Measurements from ENCODE around the gene SEC14L2. TPM values are rescaled to one million over a fixed set of nuclear protein-coding genes. Genes with fewer than 3 reads are reported as not detected.
A peak's percentile ranks its signal among the peaks of the same experiment; 100 is the strongest.

The SEC14L2 gene
- total and polyA plus RNA-seq, 2 of the 8 experiments (the other 6 are each of a cell fraction or from before 2014, with no cell fraction given): 2.8 to 3.2 TPM

DNA sequence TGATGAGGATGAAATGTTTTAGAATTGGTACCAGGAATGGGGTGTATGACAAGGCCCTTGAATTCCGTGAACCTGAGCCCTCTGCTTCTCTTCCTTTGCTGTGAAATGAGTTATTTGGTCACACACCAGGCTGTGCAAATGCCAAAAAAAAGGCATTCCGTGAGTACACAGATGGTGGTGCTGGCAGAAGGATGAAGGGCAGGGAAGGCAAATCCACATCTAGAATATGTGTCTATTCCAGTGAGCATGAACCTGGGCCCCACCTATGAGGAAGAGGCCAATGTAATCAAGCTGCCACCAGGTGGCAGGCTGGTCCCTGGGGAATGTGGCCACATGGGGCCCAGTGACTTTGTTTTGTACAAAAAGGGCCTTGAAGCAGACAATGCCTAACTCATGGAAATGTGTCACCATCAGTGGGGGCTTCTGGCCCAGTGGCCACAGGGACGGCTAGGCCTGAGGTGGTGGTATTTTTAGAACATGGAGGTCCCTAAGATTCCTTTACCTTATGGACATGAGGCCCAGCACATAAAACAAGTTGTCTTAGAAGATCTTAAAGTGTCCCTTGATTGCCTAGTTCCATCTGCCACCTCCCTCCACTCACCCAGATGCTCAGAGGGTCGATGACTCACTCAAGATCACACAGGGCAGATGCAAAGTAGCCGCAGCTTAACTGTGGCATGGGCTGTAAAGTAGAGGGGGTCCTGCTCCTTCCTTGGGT is 5.7 kb upstream of the SEC14L2 start:
- Histone ChIP-seq H2BK20ac (ENCODE audit: low read length) (peak overlapping the region; percentile 80; the same call in 1 of the 2 replicates), H4K5ac (ENCODE audit: insufficient read length, low read depth, low read length) (no peak overlapping the region), H2BK12ac (ENCODE audit: low read depth, low read length) (peak overlapping the region; percentile 18; the same call in 1 of the 2 replicates), H2AFZ (ENCODE audit: low read length) (peak overlapping the region; percentile 76; the same call in 1 of the 2 replicates), H3K79me1 (ENCODE audit: low read depth, low read length) (no peaks in the 10 kb centered on the region), H2AK5ac (ENCODE audit: low read depth, low read length) (no peak overlapping the region), H3K9ac (replicated peaks in 1 of 4; ENCODE audit: extremely low read depth in 1 of 4, low read depth in 3 of 4, low read length in 3 of 4) (no peak overlapping the region), H3K79me2 (ENCODE audit: control insufficient read depth in 1 of 2, insufficient read depth in 2 of 2, low read length in 2 of 2) (no peaks in the 10 kb centered on the region; a peak in 1 of 4 replicates), H3K4me3 (ENCODE audit: extremely low read depth in 1 of 4, insufficient read depth in 2 of 4, low read depth in 3 of 4, low read length in 4 of 4) (no peak overlapping the region), H3K18ac (ENCODE audit: extremely low read depth, low read length) (0 out of 2 replicates have a peak overlapping the region, but pooled peaks have one; percentile 0), H3K14ac (ENCODE audit: insufficient read length) (no peak overlapping the region), H2BK5ac (ENCODE audit: low read depth, low read length) (no peak overlapping the region), H3K23ac (ENCODE audit: insufficient read length) (no peak overlapping the region), H3K4me2 (ENCODE audit: insufficient read depth in 1 of 2, low read depth in 2 of 2, low read length in 2 of 2) (no peak overlapping the region), H4K91ac (replicated peaks; ENCODE audit: insufficient read length, low read length) (peak overlapping the region; percentile 49), H3K9me3 (ENCODE audit: insufficient read depth in 2 of 2, low read depth in 1 of 2, low read length in 1 of 2) (peaks cover 9% of the 10 kb centered on the region in 2 experiments), H3K4me1 (replicated peaks in 1 of 4; ENCODE audit: control insufficient read depth in 3 of 4, insufficient read depth in 4 of 4, low read length in 3 of 4) (peaks cover 0 to 9% (median 4%) of the 10 kb centered on the region in 4 experiments; a peak in 6 of 7 replicates), H3K4ac (replicated peaks; ENCODE audit: insufficient read length, low read depth, low read length) (no peak overlapping the region), H2BK120ac (replicated peaks; ENCODE audit: low read depth, low read length) (no peak overlapping the region), H4K8ac (ENCODE audit: extremely low read depth, insufficient read depth, low read length) (no peak overlapping the region), H3K27me3 (replicated peaks in 1 of 4; ENCODE audit: control insufficient read depth in 3 of 4, extremely low read depth in 1 of 4, insufficient read depth in 3 of 4, low read length in 3 of 4) (peaks cover 0 to 2% (median 1%) of the 10 kb centered on the region in 4 experiments; a peak in 2 of 7 replicates), H3K27ac (ENCODE audit: low read depth, low read length) (no peak overlapping the region), H3K23me2 (ENCODE audit: low read depth, low read length) (peaks cover 4% of the 10 kb centered on the region; the same call in 1 of the 2 replicates), H3K56ac (replicated peaks; ENCODE audit: insufficient read length, low read depth, low read length) (no peak overlapping the region), H3K36me3 (ENCODE audit: control insufficient read depth in 2 of 4, insufficient read depth in 4 of 4, low read length in 3 of 4) (no peaks in the 10 kb centered on the region), H2BK15ac (ENCODE audit: low read length) (peak overlapping the region; percentile 21; the same call in 1 of the 2 replicates), H4K20me1 (replicated peaks in 1 of 2; ENCODE audit: control insufficient read depth in 1 of 2, insufficient read depth in 2 of 2, low read length in 2 of 2) (no peaks in the 10 kb centered on the region)
- DNase-seq (ENCODE audit: low read depth in 1 of 2, low spot score in 2 of 2) (peak; percentile 54 to 71), FAIRE-seq (peak; percentile 78)
- POLR2A ChIA-PET (ENCODE audit: partially characterized antibody): interaction anchor here (0.7 to 2.1 kb wide), 5 partner anchors 11 to 34 kb away, joined by 3 to 7 read pairs (median 4); no protein-coding TSS in a partner anchor
- CTCF ChIA-PET (ENCODE audit: partially characterized antibody): interaction anchor here (0.7 to 12.0 kb wide), 18 partner anchors 10 to 201 kb away, joined by 3 to 164 read pairs (median 5); partner anchors contain the start of genes CASTOR1 and MTFP1
- WGBS, 2 experiments (ENCODE audit: extremely low coverage in 1 of 2, insufficient coverage in 1 of 2, insufficient read length in 1 of 2, insufficient replicate concordance in 2 of 2, low coverage in 1 of 2, low lambda C conversion rate in 2 of 2, missing lambda C conversion rate in 1 of 2): 82% methylated on average over 5 of the region's 5 CpGs; no CpG with 5 or more reads in 1 of the 2 experiments
- TF ChIP-seq HDAC2 (IDR thresholded peaks at IDR 0.05; ENCODE audit: borderline replicate concordance in 1 of 2, low read depth in 2 of 2, low read length in 2 of 2) (no peak), ZNF274 (IDR thresholded peaks at IDR 0.05; ENCODE audit: borderline replicate concordance, extremely low read depth, low read length) (no peak), RNF2 (IDR thresholded peaks at IDR 0.05; ENCODE audit: borderline replicate concordance, low read depth, low read length, missing control alignments, poor library complexity, severe bottlenecking) (no peak), SIN3A (conservative IDR thresholded peaks at IDR 0.05 in 1 of 2, IDR thresholded peaks at IDR 0.05 in 1 of 2; ENCODE audit: low read depth in 1 of 2, low read length in 2 of 2) (0 out of 4 replicates have a peak, but pooled peaks of 1 of the 2 experiments have one; percentile 25)
- TF ChIP-seq, protein P1, sequence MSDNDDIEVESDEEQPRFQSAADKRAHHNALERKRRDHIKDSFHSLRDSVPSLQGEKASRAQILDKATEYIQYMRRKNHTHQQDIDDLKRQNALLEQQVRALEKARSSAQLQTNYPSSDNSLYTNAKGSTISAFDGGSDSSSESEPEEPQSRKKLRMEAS (IDR thresholded peaks at IDR 0.05): peak; percentile 53; the same call in 1 of the 2 replicates
- TF ChIP-seq, protein P2, sequence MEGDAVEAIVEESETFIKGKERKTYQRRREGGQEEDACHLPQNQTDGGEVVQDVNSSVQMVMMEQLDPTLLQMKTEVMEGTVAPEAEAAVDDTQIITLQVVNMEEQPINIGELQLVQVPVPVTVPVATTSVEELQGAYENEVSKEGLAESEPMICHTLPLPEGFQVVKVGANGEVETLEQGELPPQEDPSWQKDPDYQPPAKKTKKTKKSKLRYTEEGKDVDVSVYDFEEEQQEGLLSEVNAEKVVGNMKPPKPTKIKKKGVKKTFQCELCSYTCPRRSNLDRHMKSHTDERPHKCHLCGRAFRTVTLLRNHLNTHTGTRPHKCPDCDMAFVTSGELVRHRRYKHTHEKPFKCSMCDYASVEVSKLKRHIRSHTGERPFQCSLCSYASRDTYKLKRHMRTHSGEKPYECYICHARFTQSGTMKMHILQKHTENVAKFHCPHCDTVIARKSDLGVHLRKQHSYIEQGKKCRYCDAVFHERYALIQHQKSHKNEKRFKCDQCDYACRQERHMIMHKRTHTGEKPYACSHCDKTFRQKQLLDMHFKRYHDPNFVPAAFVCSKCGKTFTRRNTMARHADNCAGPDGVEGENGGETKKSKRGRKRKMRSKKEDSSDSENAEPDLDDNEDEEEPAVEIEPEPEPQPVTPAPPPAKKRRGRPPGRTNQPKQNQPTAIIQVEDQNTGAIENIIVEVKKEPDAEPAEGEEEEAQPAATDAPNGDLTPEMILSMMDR (IDR thresholded peaks at IDR 0.05; ENCODE audit: control extremely low read depth in 1 of 3, insufficient read depth in 1 of 3, low read depth in 1 of 3, low read length in 3 of 3): peak; percentile 77 to 89 (median 88)
